H1 (cell line): ENCODE results near the gene PSORS1C2. TPM values are rescaled to one million over a fixed set of nuclear protein-coding genes. Genes with fewer than 3 reads are reported as not detected.
A peak's percentile ranks its signal among the peaks of the same experiment; 100 is the strongest.

ENCODE experiments used
- CTCF ChIA-PET: fragments of 300-600 bp; sonication (Branson Sonifier 250); formaldehyde crosslinking; loops from one replicate; lab custom pipeline; 2021; ENCODE audit not compliant: partially characterized antibody; lab: Charles Lee
- POLR2A ChIA-PET: fragments of 300-600 bp; sonication (Branson Sonifier 250); formaldehyde crosslinking; loops from one replicate; lab custom pipeline; 2021; ENCODE audit warnings: inconsistent platforms; ENCODE audit not compliant: partially characterized antibody; lab: Charles Lee
- DNase-seq, 2 experiments: peaks; one replicate each; pipeline versions ENCODE4 v3.0.0 to v3.0.0-alpha.2; 2010 to 2022; ENCODE audit warnings: low spot score in 2 of 2, low read depth in 1 of 2, mixed read lengths in 1 of 2
- FAIRE-seq: peaks from 2 replicates; lab custom pipeline; 2011; peaks lifted over from hg19 to GRCh38; lab: Jason Lieb, UNC
- H2AFZ ChIP-seq: 2 replicates; pipeline ENCODE4 v1.8.1; 2012; ENCODE audit warnings: low read length, inconsistent platforms
- H2AK5ac ChIP-seq: 2 replicates; pipeline ENCODE4 v1.6.1; 2013; ENCODE audit warnings: low read depth, low read length
- H2BK120ac ChIP-seq: replicated peaks from 2 replicates; pipeline ENCODE3; 2013; ENCODE audit warnings: low read depth, low read length, inconsistent platforms
- H2BK12ac ChIP-seq: 2 replicates; pipeline ENCODE4 v1.6.1; 2013; ENCODE audit warnings: low read depth, low read length
- H2BK15ac ChIP-seq: 2 replicates; pipeline ENCODE4 v1.6.1; 2013; ENCODE audit warnings: low read length
- H2BK20ac ChIP-seq: 2 replicates; pipeline ENCODE4 v1.6.1; 2013; ENCODE audit warnings: low read length
- H2BK5ac ChIP-seq: 2 replicates; pipeline ENCODE4 v1.6.1; 2013; ENCODE audit warnings: low read depth, low read length
- H3K14ac ChIP-seq: 2 replicates; pipeline ENCODE4 v1.6.1; 2013; ENCODE audit warnings: inconsistent platforms; ENCODE audit not compliant: insufficient read length
- H3K18ac ChIP-seq: 2 replicates; pipeline ENCODE4 v1.6.1; 2013; ENCODE audit warnings: low read length; ENCODE audit errors: extremely low read depth
- H3K23ac ChIP-seq: 2 replicates; pipeline ENCODE4 v1.6.1; 2013; ENCODE audit warnings: inconsistent platforms; ENCODE audit not compliant: insufficient read length
- H3K23me2 ChIP-seq: 2 replicates; pipeline ENCODE4 v1.6.1; 2013; ENCODE audit warnings: low read depth, low read length
- H3K27ac ChIP-seq: 2 replicates; pipeline ENCODE4 v1.6.1; 2011; ENCODE audit warnings: low read depth, low read length, inconsistent platforms
- H3K27me3 ChIP-seq, 4 experiments: replicated peaks in 1 of 4; 1 replicate in 1 of 4; 2 replicates in 3 of 4; pipeline versions ENCODE4 v1.6.1 to v1.8.1; 2011 to 2013; ENCODE audit warnings: low read length in 3 of 4, mild to moderate bottlenecking in 3 of 4, inconsistent platforms in 2 of 4, mixed read lengths in 2 of 4, moderate library complexity in 1 of 4; ENCODE audit not compliant: control insufficient read depth in 3 of 4, insufficient read depth in 3 of 4; ENCODE audit errors: extremely low read depth in 1 of 4
- H3K36me3 ChIP-seq, 4 experiments: 2 replicates each; pipeline versions ENCODE4 v1.6.1 to v1.8.1; 2011 to 2013; ENCODE audit warnings: mild to moderate bottlenecking in 4 of 4, low read length in 3 of 4, moderate library complexity in 2 of 4, control low read depth in 1 of 4, inconsistent platforms in 1 of 4; ENCODE audit not compliant: insufficient read depth in 4 of 4, control insufficient read depth in 2 of 4
- H3K4ac ChIP-seq: replicated peaks from 2 replicates; pipeline ENCODE3; 2013; ENCODE audit warnings: low read length, low read depth, mixed read lengths, inconsistent platforms; ENCODE audit not compliant: insufficient read length
- H3K4me1 ChIP-seq, 4 experiments: replicated peaks in 1 of 4; 1 replicate in 1 of 4; 2 replicates in 3 of 4; pipeline versions ENCODE4 v1.6.1 to v1.8.1; 2011 to 2013; ENCODE audit warnings: low read length in 3 of 4, inconsistent platforms in 2 of 4, mixed read lengths in 1 of 4; ENCODE audit not compliant: insufficient read depth in 4 of 4, control insufficient read depth in 3 of 4
- H3K4me2 ChIP-seq, 2 experiments: 2 replicates each; pipeline versions ENCODE4 v1.6.1 to v1.8.1; 2011 to 2013; ENCODE audit warnings: low read depth in 2 of 2, low read length in 2 of 2, control low read depth in 1 of 2, inconsistent platforms in 1 of 2, mild to moderate bottlenecking in 1 of 2; ENCODE audit not compliant: insufficient read depth in 1 of 2
- H3K4me3 ChIP-seq, 4 experiments: fragments of 200-600, 300-600 bp in 1 of 4; sonication (generic), shearing (Covaris generic), sonication (Bioruptor Twin) in 1 of 4; 2 replicates each; pipeline versions ENCODE4 v1.5.1 to v1.8.1; 2011 to 2016; ENCODE audit warnings: low read length in 4 of 4, low read depth in 3 of 4, control low read depth in 2 of 4, inconsistent platforms in 2 of 4, mild to moderate bottlenecking in 2 of 4, mixed read lengths in 1 of 4, moderate library complexity in 1 of 4; ENCODE audit not compliant: insufficient read depth in 2 of 4; ENCODE audit errors: extremely low read depth in 1 of 4
- H3K56ac ChIP-seq: replicated peaks from 2 replicates; pipeline ENCODE3; 2013; ENCODE audit warnings: low read depth, mild to moderate bottlenecking, mixed read lengths, low read length, inconsistent platforms; ENCODE audit not compliant: insufficient read length
- H3K79me1 ChIP-seq: 2 replicates; pipeline ENCODE4 v1.6.1; 2013; ENCODE audit warnings: low read depth, low read length, control low read depth
- H3K79me2 ChIP-seq, 2 experiments: 2 replicates each; pipeline versions ENCODE4 v1.6.1 to v1.8.1; 2012 to 2013; ENCODE audit warnings: low read length in 2 of 2, mild to moderate bottlenecking in 2 of 2, inconsistent platforms in 1 of 2; ENCODE audit not compliant: insufficient read depth in 2 of 2, control insufficient read depth in 1 of 2
- H3K9ac ChIP-seq, 4 experiments: replicated peaks in 1 of 4; 1 replicate in 1 of 4; 2 replicates in 3 of 4; pipeline versions ENCODE4 v1.6.1 to v1.8.1; 2011 to 2013; ENCODE audit warnings: low read depth in 3 of 4, low read length in 3 of 4, control low read depth in 2 of 4, mild to moderate bottlenecking in 2 of 4, moderate library complexity in 2 of 4, inconsistent platforms in 1 of 4; ENCODE audit errors: extremely low read depth in 1 of 4
- H3K9me3 ChIP-seq, 2 experiments: 2 replicates each; pipeline versions ENCODE4 v1.6.1 to v1.8.1; 2012 to 2013; ENCODE audit warnings: mild to moderate bottlenecking in 2 of 2, moderate library complexity in 2 of 2, control low read depth in 1 of 2, inconsistent platforms in 1 of 2, low read depth in 1 of 2, low read length in 1 of 2, mixed read lengths in 1 of 2; ENCODE audit not compliant: insufficient read depth in 2 of 2
- H4K20me1 ChIP-seq, 2 experiments: replicated peaks in 1 of 2; 2 replicates each; pipeline versions ENCODE3 to v1.8.1; 2011 to 2013; ENCODE audit warnings: inconsistent platforms in 2 of 2, low read length in 2 of 2, mild to moderate bottlenecking in 1 of 2; ENCODE audit not compliant: insufficient read depth in 2 of 2, control insufficient read depth in 1 of 2
- H4K5ac ChIP-seq: 2 replicates; pipeline ENCODE4 v1.6.1; 2013; ENCODE audit warnings: low read length, low read depth, mixed read lengths, inconsistent platforms; ENCODE audit not compliant: insufficient read length
- H4K8ac ChIP-seq: 2 replicates; pipeline ENCODE4 v1.8.0; 2013; ENCODE audit warnings: mild to moderate bottlenecking, moderate library complexity, low read length, inconsistent platforms; ENCODE audit not compliant: insufficient read depth; ENCODE audit errors: extremely low read depth
- H4K91ac ChIP-seq: replicated peaks from 2 replicates; pipeline ENCODE3; 2013; ENCODE audit warnings: low read length, mixed read lengths, inconsistent platforms; ENCODE audit not compliant: insufficient read length
- CEBPB ChIP-seq: IDR thresholded peaks from 2 replicates; pipeline ENCODE4 v1.6.1; 2012; ENCODE audit warnings: low read depth, low read length
- EZH2 ChIP-seq: fragments of 200-600 bp; sonication (generic); IDR thresholded peaks from 2 replicates; pipeline ENCODE4 v1.7.1; 2012; ENCODE audit warnings: low read depth, mild to moderate bottlenecking, moderate library complexity, low read length, inconsistent platforms; ENCODE audit not compliant: severe bottlenecking
- PHF8 ChIP-seq: fragments of 200-600 bp; sonication (generic); conservative IDR thresholded peaks from 2 replicates; pipeline ENCODE4 v1.7.1; 2012; ENCODE audit warnings: low read depth, mild to moderate bottlenecking, inconsistent platforms, low read length, moderate library complexity
- RAD21 ChIP-seq, 2 experiments: IDR thresholded peaks in 1 of 2; conservative IDR thresholded peaks in 1 of 2; 2 replicates each; pipeline ENCODE4 v1.6.1; 2011; ENCODE audit warnings: low read depth in 2 of 2, low read length in 2 of 2, improper control_type of control experiment in 1 of 2, inconsistent platforms in 1 of 2, mild to moderate bottlenecking in 1 of 2, moderate library complexity in 1 of 2
- RFX5 ChIP-seq: IDR thresholded peaks from 2 replicates; pipeline ENCODE4 v1.6.1; 2011; ENCODE audit warnings: low read depth, low read length, improper control_type of control experiment, borderline replicate concordance
- SIN3A ChIP-seq, 2 experiments: IDR thresholded peaks in 1 of 2; conservative IDR thresholded peaks in 1 of 2; 2 replicates each; pipeline ENCODE4 v1.6.1; 2011 to 2012; ENCODE audit warnings: low read length in 2 of 2, improper control_type of control experiment in 1 of 2, low read depth in 1 of 2, mild to moderate bottlenecking in 1 of 2
- TEAD4 ChIP-seq: IDR thresholded peaks from 2 replicates; pipeline ENCODE4 v1.6.1; 2012; ENCODE audit warnings: low read depth, low read length, inconsistent platforms, mixed read lengths
- WGBS, 2 experiments: shearing (Covaris generic) in 1 of 2; methylation state at CpG; one replicate each; pipeline versions ENCODE4 v1.1.6 to v1.1.7; 2013 to 2015; ENCODE audit warnings: low lambda C conversion rate in 2 of 2, mixed read lengths in 2 of 2, inconsistent platforms in 1 of 2, low coverage in 1 of 2, missing lambda C conversion rate in 1 of 2; ENCODE audit not compliant: insufficient replicate concordance in 2 of 2, insufficient coverage in 1 of 2, insufficient read length in 1 of 2; ENCODE audit errors: extremely low coverage in 1 of 2, missing lambda C conversion rate in 1 of 2; 5-methylcytosine and 5-hydroxymethylcytosine counted together
- polyA plus RNA-seq, 7 experiments: library from polyadenylated mRNA; depleted of rRNA in 3 of 7; stranded (reverse) in 5 of 7; unstranded in 2 of 7; fragments of >200 nt in 5 of 7; fragments of 200-250 nt in 2 of 7; gene quantifications; 1 replicate in 5 of 7; 2 replicates in 1 of 7; 4 replicates in 1 of 7; pipeline versions ENCODE4 v1.2.1 to v1.2.3, GENCODE V29; 2011 to 2013; ENCODE audit warnings: missing spikeins in 2 of 7, mixed read lengths in 2 of 7
- total RNA-seq: library from RNA; stranded (reverse); fragmentation: NEBNext Ultra II Directional; extraction: Animal tissue kit (Norgen Biotek cat#: 25700); gene quantifications from 2 replicates; pipeline ENCODE4 v1.2.1, GENCODE V29; 2021

PSORS1C2 gene
- total and polyA plus RNA-seq, 2 of the 8 experiments (the other 6 are each of a cell fraction or from before 2014, with no cell fraction given), result 0.11 TPM; not detected in 1

DNA sequence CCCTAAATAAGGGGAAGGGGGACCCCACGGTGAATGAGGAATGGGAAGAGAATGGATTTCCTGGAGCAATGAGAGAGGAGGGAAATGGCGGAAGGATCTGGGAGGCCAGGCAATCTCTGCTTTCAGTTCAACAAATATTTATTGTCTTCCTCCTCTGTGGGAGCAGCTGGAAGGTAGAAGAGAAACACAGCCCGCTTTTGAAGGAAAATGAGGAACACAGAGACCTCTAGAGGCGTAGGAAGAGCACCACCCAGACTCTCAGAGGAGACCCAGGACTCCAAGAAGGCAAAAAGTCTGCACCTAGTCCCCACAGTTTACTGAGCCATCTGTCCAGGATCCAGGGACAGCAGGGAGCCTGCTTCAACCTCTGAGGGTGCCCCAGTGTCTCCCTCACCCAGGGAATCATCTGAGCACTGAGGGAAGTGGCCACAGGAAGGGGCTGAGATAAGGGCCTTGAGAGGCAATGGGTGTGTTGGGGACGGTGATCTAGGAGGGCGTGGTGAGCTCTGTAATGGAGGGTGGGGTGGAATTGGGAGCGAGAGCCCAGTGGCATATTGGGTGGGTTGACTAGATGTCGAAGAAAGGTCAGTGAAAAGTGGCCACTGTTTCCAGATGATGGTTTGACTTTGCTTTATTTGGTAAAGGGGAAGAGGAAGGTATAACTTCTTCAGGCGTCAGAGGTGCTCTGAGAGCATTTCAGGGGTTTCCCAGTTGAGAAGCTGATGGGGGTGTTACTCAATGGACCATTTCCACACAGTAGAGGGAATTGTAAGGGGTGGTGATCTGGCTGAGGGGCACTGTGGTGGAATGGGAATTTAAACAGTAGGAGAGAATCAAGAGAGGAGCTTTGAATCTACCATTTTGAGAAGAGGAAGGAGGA lies 23.7 kb downstream of the PSORS1C2 start:
- H3K56ac ChIP-seq, result no peak overlapping the region
- no peak overlapping the region for H3K4me2 ChIP-seq
- peaks cover 0 to 19% (median 9%) of the 10 kb centered on the region in 4 experiments; a peak in 6 of 7 replicates for H3K4me1 ChIP-seq
- H3K36me3 ChIP-seq, result no peaks in the 10 kb centered on the region
- H3K14ac ChIP-seq, result no peak overlapping the region
- no peaks in the 10 kb centered on the region for H3K79me1 ChIP-seq
- ChIA-PET CTCF (interaction anchor here (0.7 to 10.6 kb wide), 11 partner anchors 13 to 282 kb away, joined by 3 to 187 read pairs (median 4); no protein-coding TSS in a partner anchor), POLR2A (interaction anchor here (1.0 to 68.5 kb wide), 4 partner anchors 9 to 53 kb away, joined by 3 to 2251 read pairs (median 4); partner anchors contain the start of genes CCHCR1, POU5F1, PSORS1C2 and TCF19)
- peak overlapping the region; percentile 76; the same call in 1 of the 2 replicates for H2AFZ ChIP-seq
- H3K4ac ChIP-seq, result no peak overlapping the region
- no peak overlapping the region for H3K27ac ChIP-seq
- no peak overlapping the region for H4K5ac ChIP-seq
- peak overlapping the region; percentile 7; the same call in 1 of the 2 replicates for H2BK20ac ChIP-seq
- 0 out of 2 replicates have a peak overlapping the region, but pooled peaks have one; percentile 61 for H2BK15ac ChIP-seq
- H2AK5ac ChIP-seq, result no peak overlapping the region
- FAIRE-seq (peak; percentile 72), DNase-seq (no peak)
- H3K27me3 ChIP-seq, result peaks cover 0 to 9% (median under 1%) of the 10 kb centered on the region in 4 experiments; a peak in 2 of 7 replicates
- peak overlapping the region; percentile 60 for H3K18ac ChIP-seq
- H2BK12ac ChIP-seq, result peak overlapping the region; percentile 62; the same call in 1 of the 2 replicates
- H3K9ac ChIP-seq, result no peak overlapping the region
- H3K4me3 ChIP-seq, result no peak overlapping the region
- H2BK120ac ChIP-seq, result no peak overlapping the region
- no peaks in the 10 kb centered on the region; the same call in 1 of the 2 replicates for H3K23me2 ChIP-seq
- WGBS, 2 experiments, result 82% methylated on average over 7 of the region's 9 CpGs; no CpG with 5 or more reads in 1 of the 2 experiments
- no peak overlapping the region for H4K8ac ChIP-seq
- H3K79me2 ChIP-seq, result no peaks in the 10 kb centered on the region
- H3K23ac ChIP-seq, result no peak overlapping the region
- H3K9me3 ChIP-seq, result no peaks in the 10 kb centered on the region
- H2BK5ac ChIP-seq, result no peak overlapping the region
- H4K20me1 ChIP-seq, result no peaks in the 10 kb centered on the region
- no peak overlapping the region for H4K91ac ChIP-seq
- TF ChIP-seq EZH2 (no peak), RFX5 (no peak), TEAD4 (no peak), CEBPB (no peak), RAD21 (IDR thresholded peaks at IDR 0.05 in 1 of 2, conservative IDR thresholded peaks at IDR 0.05 in 1 of 2; ENCODE audit: low read depth in 2 of 2, low read length in 2 of 2) (peak in 1 of 2 experiments; percentile 27; a peak in 3 of 4 replicates), PHF8 (no peak), SIN3A (conservative IDR thresholded peaks at IDR 0.05 in 1 of 2, IDR thresholded peaks at IDR 0.05 in 1 of 2; ENCODE audit: low read depth in 1 of 2, low read length in 2 of 2) (no peak)
